Liver (tissue), 9 donors: ENCODE measurements around the gene ADAMTS1. TPM values are rescaled to one million over a fixed set of nuclear protein-coding genes. Genes with fewer than 3 reads are reported as not detected.

Source experiments
- DNase-seq: peaks from one replicate; pipeline ENCODE4 v3.0.0-alpha.2; 2017; ENCODE audit warnings: low spot score
- H3K27ac ChIP-seq, 2 donors: one replicate each; pipeline ENCODE4 v1.7.0; 2013; ENCODE audit warnings: inconsistent platforms in 2 of 2, low read length in 2 of 2, control low read depth in 1 of 2, low read depth in 1 of 2, mild to moderate bottlenecking in 1 of 2
- H3K27me3 ChIP-seq, 4 donors: one replicate each; pipeline versions ENCODE4 v1.6.1 to v1.7.0; 2013; ENCODE audit warnings: low read length in 3 of 4, inconsistent platforms in 1 of 4, mild to moderate bottlenecking in 1 of 4, moderate library complexity in 1 of 4; ENCODE audit not compliant: control insufficient read depth in 4 of 4, insufficient read depth in 4 of 4
- H3K36me3 ChIP-seq, 4 donors: one replicate each; pipeline versions ENCODE4 v1.6.1 to v1.7.0; 2013; ENCODE audit warnings: low read length in 3 of 4, mild to moderate bottlenecking in 3 of 4, low read depth in 1 of 4, moderate library complexity in 1 of 4; ENCODE audit not compliant: control insufficient read depth in 4 of 4, insufficient read depth in 3 of 4
- H3K4me1 ChIP-seq, 4 donors: one replicate each; pipeline versions ENCODE4 v1.6.1 to v1.7.0; 2013; ENCODE audit warnings: low read length in 3 of 4, mild to moderate bottlenecking in 3 of 4, moderate library complexity in 1 of 4; ENCODE audit not compliant: control insufficient read depth in 4 of 4, insufficient read depth in 4 of 4
- H3K4me3 ChIP-seq, 3 donors: one replicate each; pipeline versions ENCODE4 v1.6.1 to v1.7.0; 2013; ENCODE audit warnings: low read length in 3 of 3, control low read depth in 1 of 3, low read depth in 1 of 3, mild to moderate bottlenecking in 1 of 3
- H3K9ac ChIP-seq, 2 donors: one replicate each; pipeline ENCODE4 v1.7.0; 2013; ENCODE audit warnings: low read length in 2 of 2, mild to moderate bottlenecking in 2 of 2, moderate library complexity in 2 of 2, control low read depth in 1 of 2, low read depth in 1 of 2
- H3K9me3 ChIP-seq, 4 donors: one replicate each; pipeline versions ENCODE4 v1.6.1 to v1.7.0; 2013; ENCODE audit warnings: low read length in 3 of 4; ENCODE audit not compliant: control insufficient read depth in 4 of 4
- ATF3 ChIP-seq: IDR thresholded peaks from 2 replicates; pipeline ENCODE4 v1.6.1; 2016; ENCODE audit warnings: antibody characterized with exemption
- FOXA1 ChIP-seq: IDR thresholded peaks from 2 replicates; pipeline ENCODE4 v1.6.1; 2016; ENCODE audit warnings: antibody characterized with exemption
- FOXA2 ChIP-seq: IDR thresholded peaks from 2 replicates; pipeline ENCODE4 v1.6.1; 2016; ENCODE audit warnings: antibody characterized with exemption
- GABPA ChIP-seq, 2 donors: IDR thresholded peaks in 1 of 2; conservative IDR thresholded peaks in 1 of 2; 2 replicates each; pipeline ENCODE4 v1.6.1; 2016; ENCODE audit warnings: antibody characterized with exemption in 2 of 2, mild to moderate bottlenecking in 1 of 2, moderate library complexity in 1 of 2
- HNF4A ChIP-seq, 2 donors: conservative IDR thresholded peaks; 2 replicates each; pipeline ENCODE4 v1.6.1; 2016; ENCODE audit warnings: antibody characterized with exemption in 2 of 2, mild to moderate bottlenecking in 2 of 2
- HNF4G ChIP-seq: IDR thresholded peaks from 2 replicates; pipeline ENCODE4 v1.6.1; 2016; ENCODE audit warnings: antibody characterized with exemption
- JUND ChIP-seq, 2 donors: IDR thresholded peaks; 2 replicates each; pipeline ENCODE4 v1.6.1; 2016; ENCODE audit warnings: antibody characterized with exemption in 2 of 2
- MAX ChIP-seq: IDR thresholded peaks from 2 replicates; pipeline ENCODE4 v1.6.1; 2016; ENCODE audit warnings: antibody characterized with exemption
- NR2F2 ChIP-seq: IDR thresholded peaks from 2 replicates; pipeline ENCODE4 v1.6.1; 2016; ENCODE audit warnings: antibody characterized with exemption
- SP1 ChIP-seq: IDR thresholded peaks from 2 replicates; pipeline ENCODE4 v1.6.1; 2018; ENCODE audit warnings: antibody characterized with exemption, mild to moderate bottlenecking
- TAF1 ChIP-seq: conservative IDR thresholded peaks from 2 replicates; pipeline ENCODE4 v1.6.1; 2016; ENCODE audit warnings: antibody characterized with exemption, mild to moderate bottlenecking
- YY1 ChIP-seq: IDR thresholded peaks from 2 replicates; pipeline ENCODE4 v1.6.1; 2016; ENCODE audit warnings: antibody characterized with exemption, mild to moderate bottlenecking
- ZBTB33 ChIP-seq: IDR thresholded peaks from 2 replicates; pipeline ENCODE4 v1.6.1; 2016; ENCODE audit warnings: antibody characterized with exemption
- WGBS: extraction: QIAGEN DNeasy Blood & Tissue Kit; methylation state at CpG from one replicate; pipeline ENCODE4 v1.1.7; 2013; 5-methylcytosine and 5-hydroxymethylcytosine counted together
- polyA plus RNA-seq, 2 donors: library from polyadenylated mRNA; stranded (reverse) in 1 of 2; unstranded in 1 of 2; fragments of 200-250 nt in 1 of 2; fragments of >200 nt in 1 of 2; fragmentation: Nextera tagmentation in 1 of 2; extraction: Ambion mirVana in 1 of 2; gene quantifications; one replicate each; pipeline versions ENCODE4 v1.2.1 to v1.2.3, GENCODE V29; 2013 to 2015
- total RNA-seq, 2 donors: library from RNA; depleted of rRNA; stranded (reverse); fragments of >200 nt; gene quantifications; one replicate each; pipeline ENCODE4 v1.2.3, GENCODE V29; 2014
- donor health status: healthy.
- donor health status: healthy.
- donor health status: healthy.
- donor health status: healthy.
- donor health status: healthy.

ADAMTS1 gene
- total and polyA plus RNA-seq, 4 donors, result 3.3 to 23.1 (median 10.7) TPM

GRCh38 chr21:26888931-26889330, 43.7 kb upstream of the ADAMTS1 start (continued):
- TF ChIP-seq MAX (no peak), FOXA2 (no peak), NR2F2 (no peak), ATF3 (no peak), TAF1 (no peak)

GRCh38 chr21:26888256-26888655, 43.0 kb upstream of the ADAMTS1 start:
- no peak for DNase-seq
- H3K36me3 ChIP-seq, result no peaks in the 10 kb centered on the region
- H3K27ac ChIP-seq, result no peak overlapping the region
- peaks cover 0 to 3% (median 0%) of the 10 kb centered on the region in 4 donors for H3K27me3 ChIP-seq
- H3K4me1 ChIP-seq, result no peaks in the 10 kb centered on the region
- H3K9me3 ChIP-seq, result no peaks in the 10 kb centered on the region
- H3K4me3 ChIP-seq, result no peak overlapping the region
- TF ChIP-seq FOXA2, result no peak
- TF ChIP-seq SP1, result no peak
- TF ChIP-seq JUND (IDR thresholded peaks at IDR 0.05), result no peak
- TF ChIP-seq MAX, result no peak
- TF ChIP-seq HNF4G, result no peak
- TF ChIP-seq NR2F2, result no peak
- H3K9ac ChIP-seq, result no peak overlapping the region

GRCh38 chr21:26887251-26887650, 42.0 kb upstream of the ADAMTS1 start:
- Histone ChIP-seq H3K36me3 (no peaks in the 10 kb centered on the region), H3K27ac (no peak overlapping the region), H3K27me3 (no peaks in the 10 kb centered on the region), H3K9me3 (no peaks in the 10 kb centered on the region), H3K9ac (no peak overlapping the region), H3K4me3 (no peak overlapping the region), H3K4me1 (no peaks in the 10 kb centered on the region)
- no peak for DNase-seq
- no peak for TF ChIP-seq ZBTB33
- 32% methylated on average over 3 of the region's 3 CpGs for WGBS

GRCh38 chr21:26884436-26884835, 39.2 kb upstream of the ADAMTS1 start:
- TF ChIP-seq YY1, result no peak
- H3K36me3 ChIP-seq, result no peaks in the 10 kb centered on the region
- 89% methylated on average over 2 of the region's 2 CpGs for WGBS
- H3K4me1 ChIP-seq, result no peaks in the 10 kb centered on the region
- H3K9ac ChIP-seq, result no peak overlapping the region
- no peak overlapping the region for H3K4me3 ChIP-seq
- H3K27me3 ChIP-seq, result no peaks in the 10 kb centered on the region
- DNase-seq, result no peak
- H3K9me3 ChIP-seq, result no peaks in the 10 kb centered on the region
- no peak overlapping the region for H3K27ac ChIP-seq

- 81% methylated on average over 2 of the region's 2 CpGs for WGBS
- TF ChIP-seq FOXA1 (no peak), HNF4A (conservative IDR thresholded peaks at IDR 0.05) (no peak), JUND (IDR thresholded peaks at IDR 0.05) (no peak), ZBTB33 (no peak), NR2F2 (no peak), MAX (no peak), TAF1 (no peak), GABPA (IDR thresholded peaks at IDR 0.05 in 1 of 2, conservative IDR thresholded peaks at IDR 0.05 in 1 of 2) (no peak), HNF4G (no peak), FOXA2 (no peak)
- no peak for DNase-seq
- Histone ChIP-seq H3K9me3 (no peaks in the 10 kb centered on the region), H3K9ac (no peak overlapping the region), H3K4me3 (no peak overlapping the region), H3K27me3 (no peaks in the 10 kb centered on the region), H3K4me1 (no peaks in the 10 kb centered on the region), H3K27ac (no peak overlapping the region), H3K36me3 (no peaks in the 10 kb centered on the region)
Observed at GRCh38 chr21:26883768-26884167, 38.6 kb upstream of the ADAMTS1 start.
